Fibroblast of skin of right quadriceps (primary cell): Measurements from ENCODE around the gene CHKA.
A peak's percentile ranks its signal among the peaks of the same experiment; 100 is the strongest.

ENCODE experiments used
- DNase-seq: peaks from one replicate; pipeline ENCODE4 v3.0.0-alpha.2; 2013

CHKA gene

DNA sequence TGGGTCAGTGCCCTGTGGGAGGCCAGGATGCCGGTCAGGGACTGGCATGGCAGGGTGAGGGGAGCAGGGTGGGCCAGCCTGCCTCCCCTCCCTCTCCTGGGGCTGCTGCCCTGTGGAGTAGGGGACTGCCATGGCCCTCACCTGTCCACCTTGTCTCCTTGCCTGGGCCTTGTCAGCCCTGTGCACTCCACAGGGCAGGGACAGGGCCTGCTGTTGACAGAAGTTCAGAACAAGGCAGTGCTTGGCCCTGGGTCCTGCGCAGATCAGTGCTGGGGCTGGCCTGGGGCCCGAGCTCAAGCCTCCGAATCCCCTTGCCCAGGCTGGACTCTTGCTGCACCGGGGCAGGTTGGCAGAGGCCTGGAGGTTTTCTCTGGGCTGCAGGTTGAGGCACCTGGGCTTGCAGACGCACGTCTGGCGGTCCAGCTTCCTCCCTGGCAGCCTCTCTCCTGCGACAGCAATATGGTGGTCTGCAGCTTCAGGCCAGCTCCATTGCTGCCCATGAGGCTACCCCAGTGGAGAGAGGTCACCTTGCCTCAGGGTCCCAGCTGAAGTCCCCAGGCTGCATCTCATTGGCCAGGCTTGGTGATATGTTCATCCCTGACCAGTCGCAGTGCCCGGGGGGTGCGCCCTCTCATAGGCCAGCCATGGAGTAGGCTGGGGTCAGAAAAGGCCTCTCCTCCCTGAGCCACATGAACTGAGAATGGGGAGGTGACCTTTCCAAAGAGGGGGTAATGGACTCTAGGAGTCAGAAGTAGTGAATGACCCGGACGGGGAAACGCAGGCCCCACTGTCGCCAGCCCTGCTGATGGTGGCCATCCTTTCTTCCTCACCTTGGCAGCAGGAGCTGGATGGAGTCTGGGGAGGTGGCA, 21.5 kb upstream of the CHKA start:
- no peak for DNase-seq

- no peak for DNase-seq
These were observed 20.8 kb upstream of the CHKA start for GRCh38 chr11:68142028-68142412.

- no peak for DNase-seq
These were observed 20.2 kb upstream of the CHKA start for GRCh38 chr11:68141246-68142027.

GRCh38 chr11:68140496-68141245, 19.5 kb upstream of the CHKA start:
- no peak for DNase-seq

GRCh38 chr11:68138237-68138636, 17.0 kb upstream of the CHKA start:
- DNase-seq, result no peak

- DNase-seq, result no peak
These were observed 16.6 kb upstream of the CHKA start for GRCh38 chr11:68137833-68138232.

DNA sequence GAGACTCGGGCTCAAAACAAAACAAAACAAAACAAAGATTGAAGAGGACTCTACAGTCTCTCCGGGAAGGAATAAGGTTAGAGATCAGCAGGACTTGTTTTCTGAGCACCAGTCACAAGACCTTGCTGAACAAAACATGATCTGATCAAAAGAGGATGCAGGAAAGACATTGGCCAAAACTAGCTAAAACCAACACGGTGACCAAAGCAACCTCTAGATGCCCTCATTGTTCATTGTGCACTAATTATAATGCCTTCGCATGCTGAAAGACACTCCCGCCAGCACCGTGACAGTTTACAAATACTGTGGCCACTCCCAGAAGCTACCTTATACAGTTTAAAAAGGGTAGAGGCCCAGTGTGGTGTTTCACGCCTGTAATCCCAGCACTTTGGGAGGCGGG, 15.7 kb upstream of the CHKA start:
- no peak for DNase-seq

- no peak for DNase-seq
These were observed 14.0 kb upstream of the CHKA start for GRCh38 chr11:68135161-68135560.

- no peak for DNase-seq
These were observed 12.6 kb upstream of the CHKA start for GRCh38 chr11:68133761-68134160.

GRCh38 chr11:68130121-68130520, 8.9 kb upstream of the CHKA start:
- no peak for DNase-seq

DNA sequence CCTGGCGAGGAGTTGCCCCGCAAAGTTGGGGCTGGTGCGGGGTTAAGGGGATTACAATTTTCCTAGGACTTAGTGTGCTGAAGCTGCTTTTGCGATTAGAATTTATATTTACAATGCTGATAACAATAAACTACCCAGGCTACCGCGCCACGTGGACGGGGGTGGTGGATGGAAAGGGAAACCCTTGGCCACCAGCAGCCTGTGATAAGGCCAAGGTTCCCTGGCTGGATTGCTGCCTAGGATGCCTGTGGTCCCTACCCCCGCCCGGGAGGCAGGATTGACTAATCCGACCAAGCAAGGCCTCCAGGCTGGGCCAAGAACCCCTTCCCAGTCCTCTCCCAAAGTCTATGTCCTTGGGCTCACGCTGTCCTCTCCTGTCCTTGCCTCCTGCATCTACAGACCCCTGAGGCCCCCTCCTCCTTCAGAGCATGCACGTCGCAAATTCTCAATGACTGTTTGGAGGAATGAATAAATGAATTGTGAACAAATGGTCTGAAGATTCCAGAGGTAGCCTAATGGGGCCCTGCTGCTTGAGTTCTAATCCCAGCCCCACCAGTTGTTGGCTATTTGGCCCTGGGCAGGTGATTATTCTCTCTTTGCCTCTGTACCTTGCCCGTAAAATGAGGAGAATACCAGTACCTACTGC, 7.6 kb upstream of the CHKA start:
- DNase-seq, result peak; percentile 70

GRCh38 chr11:68127714-68128681, 6.8 kb upstream of the CHKA start:
- peak; percentile 83 for DNase-seq

GRCh38 chr11:68125164-68125563, 4.0 kb upstream of the CHKA start:
- DNase-seq, result no peak

DNA sequence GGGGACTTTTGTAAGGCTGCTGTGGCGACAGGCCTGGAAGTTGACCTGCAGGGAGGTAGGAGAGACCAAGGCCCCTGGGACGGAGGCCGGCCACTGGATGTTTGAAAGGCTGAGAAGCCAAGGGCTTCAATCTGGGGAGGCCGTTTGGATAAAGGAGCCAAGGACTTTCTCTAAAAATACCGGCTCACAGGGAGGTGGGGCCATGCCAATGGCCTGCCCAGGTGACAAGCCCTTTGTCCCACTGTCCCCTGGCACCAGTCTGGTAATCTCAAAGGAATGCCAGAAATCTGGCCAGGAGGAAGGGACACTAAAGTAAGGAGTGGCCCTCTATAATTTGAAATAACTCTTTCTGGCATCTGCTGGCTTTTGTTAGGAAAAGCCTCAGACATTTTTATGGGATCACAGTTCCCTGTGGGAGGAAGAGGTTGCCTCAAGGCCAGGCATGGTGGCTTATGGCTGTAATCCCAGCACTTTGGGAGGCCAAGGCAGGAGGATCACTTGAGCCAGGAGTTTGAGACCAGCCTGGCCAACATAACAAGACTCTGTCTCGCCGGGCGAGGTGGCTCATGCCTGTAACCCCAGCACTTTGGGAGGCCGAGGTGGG, 1.9 kb upstream of the CHKA start:
- no peak for DNase-seq

DNA sequence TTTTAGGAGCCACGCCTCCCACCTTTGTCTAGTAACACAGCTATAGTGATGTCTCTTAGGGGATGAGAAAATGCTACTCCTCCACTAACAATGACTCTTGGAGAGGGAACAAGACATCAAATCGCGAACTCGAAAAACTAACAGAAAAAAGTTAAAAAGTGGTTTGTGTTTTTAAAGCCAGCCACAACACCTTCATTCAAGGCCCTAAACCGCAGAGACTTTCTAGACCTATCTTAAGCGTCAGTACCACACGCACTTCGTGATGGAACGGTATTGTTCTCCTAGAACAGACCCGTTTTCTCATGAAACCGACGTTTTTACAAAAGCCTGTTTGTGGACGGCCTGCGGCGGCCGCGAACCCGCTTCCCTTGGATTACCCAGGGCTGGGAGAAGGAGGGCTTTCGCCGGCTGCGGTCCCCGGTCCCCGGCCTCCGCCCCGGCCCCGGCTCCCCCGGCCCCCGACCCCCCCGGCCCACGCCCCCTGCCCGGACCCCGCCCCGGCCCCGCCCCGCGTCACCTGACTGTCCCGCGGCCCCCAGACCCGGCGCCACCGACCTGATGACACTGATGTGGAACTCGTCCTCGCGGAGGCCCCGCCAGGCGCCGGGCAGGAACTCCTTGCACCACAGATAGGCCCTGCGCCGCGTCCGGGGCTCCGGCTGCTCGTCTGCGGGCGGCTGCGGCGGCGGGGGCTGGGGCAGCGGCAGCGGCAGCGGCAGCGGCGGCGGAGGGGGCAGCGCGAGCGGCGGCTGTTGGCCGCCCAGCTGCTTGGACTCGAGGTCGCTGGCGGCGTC, 718 bp downstream of the CHKA start:
- peak; percentile 21 for DNase-seq

- no peak for DNase-seq
These were observed 2.3 kb downstream of the CHKA start for GRCh38 chr11:68118706-68119448.

DNA sequence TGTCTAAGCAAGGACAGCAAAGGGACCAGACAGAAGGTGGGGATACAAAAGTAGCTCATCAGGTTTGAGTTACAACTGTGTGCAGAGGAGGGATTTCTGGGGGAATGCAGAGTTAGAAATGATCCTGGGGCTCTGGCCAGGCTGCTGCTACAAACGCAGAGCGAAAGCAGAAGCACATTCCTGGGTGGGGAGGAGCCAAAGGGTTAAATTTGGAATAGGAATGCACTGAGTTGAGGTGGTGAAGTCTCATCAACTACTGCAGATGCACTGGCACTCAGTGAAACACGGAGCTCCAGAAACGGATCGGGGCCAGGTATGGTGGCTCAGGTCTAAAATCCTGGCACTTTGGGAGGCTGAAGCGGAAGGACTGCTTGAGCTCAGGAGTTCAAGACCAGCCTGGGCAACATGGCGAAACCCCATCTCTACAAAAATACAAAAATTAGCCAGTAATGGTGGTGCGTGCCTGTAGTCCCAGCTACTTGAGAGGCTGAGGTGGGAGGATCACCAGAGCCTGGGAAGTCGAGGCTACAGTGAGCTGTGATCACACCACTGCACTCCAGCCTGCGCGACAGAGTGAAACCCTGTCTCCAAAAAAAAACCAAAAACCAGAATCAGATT, 3.2 kb downstream of the CHKA start:
- DNase-seq, result peak; percentile 29

- no peak for DNase-seq
These were observed 4.2 kb downstream of the CHKA start for GRCh38 chr11:68116974-68117373.

DNA sequence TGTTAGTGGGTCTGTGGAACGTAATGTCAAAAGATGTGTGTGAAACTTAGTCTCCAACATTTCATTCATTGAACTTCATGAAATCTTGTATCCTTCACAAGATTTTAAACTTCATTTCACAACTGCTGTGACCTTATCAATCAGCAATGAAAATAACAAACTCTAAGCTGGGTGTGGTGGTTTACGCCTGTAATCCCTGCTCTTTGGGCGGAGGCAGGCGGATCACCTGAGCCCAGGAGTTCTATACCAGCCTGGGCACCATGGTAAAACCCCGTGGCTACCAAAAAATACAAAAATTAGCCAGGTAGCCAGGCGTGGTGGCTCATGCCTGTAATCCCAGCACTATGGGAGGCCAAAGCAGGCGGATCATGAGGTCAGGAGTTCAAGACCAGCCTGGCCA, 5.1 kb downstream of the CHKA start:
- DNase-seq, result no peak
